Activated CD4-positive, alpha-beta T cell treated with anti-CD3 and anti-CD28 coated beads for 36 hours (primary cell): ENCODE measurements around the gene LMF2. TPM values are rescaled to one million over a fixed set of nuclear protein-coding genes. Genes with fewer than 3 reads are reported as not detected.
"Not testable (repeated sequence)": the region's sequence is repeated elsewhere in the genome, so short reads cannot be mapped to it uniquely, and the experiment has no call there.

ENCODE experiments used
- ATAC-seq: fragments of 200-7000 bp; cut with Tn5 transposase; one replicate; pipeline ENCODE4 v1.10.0; 2021; ENCODE audit warnings: mild to moderate bottlenecking, moderate library complexity
- CTCF ChIA-PET: fragments of 350-600 bp; sonication (Branson Sonifier 250); formaldehyde crosslinking; loops from one replicate; lab custom pipeline; 2021; ENCODE audit warnings: antibody characterized with exemption; lab: Charles Lee
- POLR2A ChIA-PET: fragments of 350-600 bp; sonication (Branson Sonifier 250); formaldehyde crosslinking; loops from one replicate; lab custom pipeline; 2021; ENCODE audit warnings: antibody characterized with exemption, inconsistent platforms; lab: Charles Lee
- DNase-seq: peaks from one replicate; pipeline ENCODE4 v3.0.0-alpha.2; 2020
- H3K27ac Mint-ChIP-seq: one replicate; pipeline ENCODE4 v1.8.0; 2021; ENCODE audit warnings: mixed read lengths
- H3K27me3 Mint-ChIP-seq: one replicate; pipeline ENCODE4 v1.8.0; 2021; ENCODE audit warnings: mixed read lengths
- H3K36me3 Mint-ChIP-seq: one replicate; pipeline ENCODE4 v1.8.0; 2021; ENCODE audit warnings: low read depth, mixed read lengths
- H3K4me1 Mint-ChIP-seq: one replicate; pipeline ENCODE4 v1.8.0; 2021; ENCODE audit warnings: mixed read lengths
- H3K4me3 Mint-ChIP-seq: one replicate; pipeline ENCODE4 v1.8.0; 2021; ENCODE audit warnings: mild to moderate bottlenecking, moderate library complexity, mixed read lengths
- H3K9me3 Mint-ChIP-seq: one replicate; pipeline ENCODE4 v1.8.0; 2021; ENCODE audit warnings: low read depth, mixed read lengths
- intact Hi-C, 2 experiments: fragments of 100-400 bp; cut with DNase I in 1 of 2; cut with micrococcal nuclease in 1 of 2; formaldehyde crosslinking; loops; one replicate each; pipeline versions ENCODE4 v1.14.2 to v1.15.1; 2022 to 2024; cut with DNase I, micrococcal nuclease
- total RNA-seq, 2 experiments: library from RNA; stranded (reverse); gene quantifications; one replicate each; pipeline ENCODE4 v1.2.3, GENCODE V29; 2021

Gene LMF2
- total RNA-seq, 2 experiments from 2014 or later = 46.8 to 49.4 TPM

DNA sequence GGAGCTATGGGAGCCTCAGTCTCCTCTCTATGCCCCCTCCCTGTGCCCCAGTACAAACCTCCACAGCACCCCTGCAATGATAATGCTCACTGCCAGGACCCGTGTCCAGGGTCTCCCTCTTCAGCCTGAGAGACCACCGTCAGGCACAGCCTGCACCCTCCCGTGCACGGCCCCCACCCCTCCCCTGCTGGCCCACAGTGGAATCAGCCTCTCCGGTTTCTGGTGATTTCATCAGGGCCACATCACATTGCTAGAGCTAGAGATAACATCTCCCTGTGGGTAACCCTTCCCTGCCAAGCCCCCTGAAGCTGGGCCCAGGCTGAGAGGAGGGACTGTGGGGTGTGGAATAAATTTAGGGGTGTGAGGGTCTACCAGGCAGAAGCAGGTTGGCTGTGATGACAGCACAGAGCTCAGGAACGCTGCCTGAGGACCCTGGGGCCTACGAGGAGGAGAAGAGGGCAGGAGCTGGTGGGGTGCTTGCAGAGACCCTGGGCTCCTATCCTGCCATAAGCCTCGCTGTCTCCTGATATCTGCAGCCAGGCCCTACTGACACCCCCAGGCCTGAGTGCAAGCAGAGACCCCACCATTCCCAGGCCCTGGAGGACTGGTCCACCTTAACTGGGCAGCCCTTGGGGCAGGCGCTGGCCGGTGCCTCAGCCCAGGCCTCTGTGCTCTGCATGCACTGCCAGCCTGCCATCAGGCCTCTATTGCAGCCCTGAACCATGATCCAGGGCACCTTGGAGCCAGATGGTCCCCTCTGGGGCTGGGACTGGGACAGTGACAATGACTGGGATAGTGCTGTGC is 38.2 kb upstream of the LMF2 start, which contains the start of gene KLHDC7B:
KLHDC7B (plus strand) TSS at position 378 of the 804 bp plus-strand sequence; CDS start at position 723, 345 bp downstream.
- Mint-ChIP-seq H3K9me3 (no peaks in the 10 kb centered on the region), H3K4me1 (peaks cover 57% of the 10 kb centered on the region), H3K36me3 (peaks cover 8% of the 10 kb centered on the region), H3K27me3 (no peaks in the 10 kb centered on the region), H3K27ac (peak within 1 kb of the TSS; percentile 85), H3K4me3 (no peak within 1 kb of the TSS)
- DNase-seq (peak; percentile 68), ATAC-seq (peak; percentile 7)
- CTCF ChIA-PET = interaction anchor here (0.9 to 4.0 kb wide), 10 partner anchors 10 to 146 kb away, joined by 3 to 29 read pairs (median 6); partner anchors contain the start of genes CHKB, SCO2, SYCE3 and TYMP
- intact Hi-C loops = loop anchor here in 1 of 2 experiments (2.0 kb wide), 1 partner anchor 75 kb away; no protein-coding TSS in a partner anchor
- POLR2A ChIA-PET = interaction anchor here (1.4 kb wide), 1 partner anchor 20 kb away, joined by 6 read pairs; the partner anchor contains the start of gene SCO2

DNA sequence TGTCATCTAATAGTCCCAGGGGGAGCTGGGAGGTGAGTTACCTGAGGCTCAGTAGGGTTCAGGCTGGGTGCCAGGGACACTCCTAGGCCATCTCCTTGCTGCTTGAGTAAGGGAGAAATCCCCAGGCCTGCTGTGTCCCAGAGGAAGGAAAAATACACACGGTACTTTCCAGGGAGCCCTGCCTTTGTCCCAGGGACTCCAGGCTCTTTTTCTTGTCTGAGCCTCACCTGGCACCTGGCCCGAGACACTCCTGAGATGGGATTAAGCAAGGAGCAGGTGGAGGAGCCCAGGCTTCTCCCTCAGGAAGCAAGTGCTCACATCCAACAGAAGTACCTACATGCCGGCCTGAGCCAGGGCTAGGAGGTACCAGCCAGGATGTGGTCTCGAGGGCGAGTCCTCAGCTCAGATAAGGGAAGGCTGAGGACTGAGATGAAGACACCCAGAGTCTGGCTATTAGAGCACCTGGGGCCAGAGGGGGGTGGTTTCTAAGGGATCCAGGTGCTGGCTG is 37.3 kb upstream of the LMF2 start:
- POLR2A ChIA-PET = interaction anchor here (0.7 to 1.4 kb wide), 2 partner anchors 15 to 19 kb away, joined by 3 to 6 read pairs; partner anchors contain the start of genes SCO2 and TYMP
- Mint-ChIP-seq H3K27ac (peak overlapping the region; percentile 78), H3K9me3 (no peaks in the 10 kb centered on the region), H3K27me3 (no peaks in the 10 kb centered on the region), H3K4me1 (peaks cover 55% of the 10 kb centered on the region), H3K36me3 (peaks cover 5% of the 10 kb centered on the region), H3K4me3 (no peak overlapping the region)
- ATAC-seq (no peak), DNase-seq (peak; percentile 57)
- CTCF ChIA-PET = interaction anchor here (0.9 to 4.0 kb wide), 10 partner anchors 9 to 76 kb away, joined by 3 to 29 read pairs (median 6); partner anchors contain the start of genes CHKB, SCO2, SYCE3 and TYMP
- intact Hi-C loops = loop anchor here (1.0 to 5.0 kb wide), 7 partner anchors 13 to 582 kb away; partner anchors contain the start of genes NCAPH2 (in 1 of the 2), PIM3 (in 1 of the 2), SCO2 (in 1 of the 2) and SYCE3 (in 1 of the 2)

DNA sequence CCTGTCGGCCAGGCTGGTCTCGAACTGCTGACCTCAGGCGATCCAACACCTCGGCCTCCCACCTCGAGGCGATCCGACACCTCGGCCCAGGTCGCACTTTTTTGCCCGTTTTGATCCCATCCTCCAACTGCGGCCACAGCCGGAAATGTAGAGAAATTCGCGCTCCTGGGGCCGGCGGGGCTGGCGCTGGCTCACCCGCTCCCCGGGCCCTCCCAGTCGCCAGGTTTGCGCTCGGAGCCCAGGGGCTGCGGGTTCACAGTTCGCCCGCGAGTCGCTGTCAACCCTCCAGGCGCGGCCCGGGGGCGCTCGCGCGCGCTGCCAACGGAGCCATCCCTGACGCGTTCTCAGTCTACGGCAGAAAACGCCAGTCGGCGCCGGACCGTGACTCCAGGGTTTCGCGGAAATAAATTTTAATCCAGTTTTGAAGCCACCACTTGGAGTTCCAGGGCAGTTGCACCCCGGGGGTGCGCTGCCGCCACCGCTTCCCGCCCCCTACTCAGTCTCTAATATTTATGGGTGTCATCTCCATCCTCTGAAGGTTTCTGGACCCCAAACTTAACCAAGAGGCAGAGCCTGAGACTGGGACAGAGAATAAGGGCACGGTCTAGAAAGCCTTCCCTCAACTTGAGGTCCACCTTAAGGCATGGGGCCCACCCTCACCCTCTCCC is 36.7 kb upstream of the LMF2 start:
- DNase-seq (peak; percentile 94), ATAC-seq (peak; percentile 49)
- intact Hi-C loops = loop anchor here (1.0 to 5.0 kb wide), 7 partner anchors 13 to 582 kb away; partner anchors contain the start of genes NCAPH2 (in 1 of the 2), PIM3 (in 1 of the 2), SCO2 (in 1 of the 2) and SYCE3 (in 1 of the 2)
- Mint-ChIP-seq H3K4me1 (peaks cover 61% of the 10 kb centered on the region), H3K4me3 (peak overlapping the region; percentile 35), H3K27ac (peak overlapping the region; percentile 78), H3K36me3 (peaks cover 5% of the 10 kb centered on the region), H3K27me3 (no peaks in the 10 kb centered on the region), H3K9me3 (no peaks in the 10 kb centered on the region)
- ChIA-PET CTCF (interaction anchor here (0.9 to 6.4 kb wide), 9 partner anchors 8 to 76 kb away, joined by 3 to 72 read pairs (median 6); partner anchors contain the start of genes CHKB, SCO2 and SYCE3), POLR2A (interaction anchor here (0.7 to 1.4 kb wide), 2 partner anchors 14 to 19 kb away, joined by 3 to 6 read pairs; partner anchors contain the start of genes SCO2 and TYMP)

DNA sequence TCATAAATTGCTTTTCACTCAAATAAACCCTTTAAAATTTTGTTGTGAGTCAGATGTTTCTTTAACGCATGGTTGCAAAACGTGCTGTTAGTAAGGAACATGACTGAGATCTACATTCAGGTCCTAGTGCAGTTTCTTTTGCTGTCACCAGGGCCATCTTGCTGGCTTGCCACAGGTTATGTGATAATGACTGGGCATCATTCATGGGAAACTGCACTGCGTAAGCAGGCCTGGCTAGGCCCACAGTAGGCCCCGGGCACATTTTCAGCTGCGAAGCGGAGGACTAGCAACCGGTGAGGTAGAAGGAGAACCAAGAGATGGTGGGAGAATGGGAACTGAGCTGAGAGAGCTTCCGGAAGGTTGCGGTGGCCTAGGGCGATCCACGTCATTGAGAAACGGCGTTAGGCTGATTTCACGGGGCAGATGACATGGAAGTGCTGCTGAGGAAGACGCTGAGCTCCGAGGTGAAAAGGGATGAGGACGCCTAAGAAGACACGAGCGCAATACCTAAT is 35.0 kb upstream of the LMF2 start:
- H3K36me3 Mint-ChIP-seq = peaks cover 9% of the 10 kb centered on the region
- CTCF ChIA-PET = interaction anchor here (0.6 to 6.4 kb wide), 6 partner anchors 12 to 86 kb away, joined by 3 to 72 read pairs (median 3); partner anchors contain the start of genes ARSA and SCO2
- intact Hi-C loops = loop anchor here (1.0 to 5.0 kb wide), 3 partner anchors 11 to 580 kb away; partner anchors contain the start of genes NCAPH2 (in 1 of the 2) and PIM3 (in 1 of the 2)

DNA sequence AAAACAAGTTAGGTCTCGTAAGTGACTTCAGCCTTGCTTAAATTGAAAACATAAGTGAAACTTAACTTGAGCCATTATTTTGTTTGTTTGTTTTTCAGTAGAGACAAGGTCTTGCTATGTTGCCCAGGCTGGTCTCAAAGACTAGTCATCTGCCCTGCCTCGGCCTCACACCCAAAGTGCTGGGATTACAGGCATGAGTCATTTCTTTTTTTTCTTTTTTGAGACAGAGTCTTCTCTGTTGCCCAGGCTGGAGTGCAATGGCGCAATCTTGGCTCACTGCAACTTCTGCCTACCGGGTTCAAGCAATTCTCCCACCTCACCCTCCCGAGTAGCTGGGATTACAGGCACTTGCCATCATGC is 34.1 kb upstream of the LMF2 start:
- peaks cover 73% of the 10 kb centered on the region for H3K4me1 Mint-ChIP-seq
- H3K9me3 Mint-ChIP-seq, H3K27me3 Mint-ChIP-seq, H3K36me3 Mint-ChIP-seq: not testable (repeated sequence)
- DNase-seq = peak; percentile 72
- ATAC-seq = peak; percentile 25
- peak overlapping the region; percentile 31 for H3K4me3 Mint-ChIP-seq
- intact Hi-C loops = loop anchor here (1.0 to 5.0 kb wide), 3 partner anchors 10 to 579 kb away; partner anchors contain the start of genes NCAPH2 (in 1 of the 2) and PIM3 (in 1 of the 2)
- ChIA-PET CTCF (interaction anchor here (1.2 to 6.4 kb wide), 4 partner anchors 16 to 87 kb away, joined by 3 to 72 read pairs (median 4); partner anchors contain the start of genes ARSA and SCO2), POLR2A (interaction anchor here (1.0 to 1.4 kb wide), 3 partner anchors 13 to 79 kb away, joined by 3 to 12 read pairs (median 5); partner anchors contain the start of gene SCO2)
- H3K27ac Mint-ChIP-seq = peak overlapping the region; percentile 95

More for the DNA sequence above, 35.0 kb upstream of the LMF2 start:
- Mint-ChIP-seq H3K27ac (peak overlapping the region; percentile 95), H3K4me3 (peak overlapping the region; percentile 31), H3K27me3 (no peaks in the 10 kb centered on the region), H3K9me3 (no peaks in the 10 kb centered on the region), H3K4me1 (peaks cover 69% of the 10 kb centered on the region)
- peak; percentile 45 for ATAC-seq
- peak; percentile 80 for DNase-seq
- POLR2A ChIA-PET = interaction anchor here (0.8 to 1.4 kb wide), 4 partner anchors 14 to 78 kb away, joined by 3 to 12 read pairs (median 4); partner anchors contain the start of gene SCO2

DNA sequence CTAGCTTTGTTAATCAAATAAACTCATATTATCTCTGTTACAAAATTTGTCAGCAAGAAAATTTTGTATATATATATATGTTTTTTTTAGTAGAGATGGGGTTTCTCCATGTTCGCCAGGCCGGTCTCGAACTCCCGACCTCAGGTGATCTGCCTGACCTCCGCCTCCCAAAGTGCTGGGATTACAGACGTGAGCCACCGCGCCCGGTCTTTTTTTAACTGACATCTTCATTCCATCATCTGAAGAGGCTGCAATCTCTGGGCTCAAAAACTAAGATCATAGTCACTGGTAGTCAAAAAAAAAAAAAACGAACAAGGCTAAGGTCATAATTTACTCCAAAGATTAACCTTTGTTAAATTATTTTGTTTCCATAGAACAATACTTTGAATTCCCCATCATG is 32.9 kb upstream of the LMF2 start:
- no peaks in the 10 kb centered on the region for H3K9me3 Mint-ChIP-seq
- ATAC-seq = no peak
- peak overlapping the region; percentile 95 for H3K27ac Mint-ChIP-seq
- peak overlapping the region; percentile 29 for H3K4me3 Mint-ChIP-seq
- no peaks in the 10 kb centered on the region for H3K27me3 Mint-ChIP-seq
- CTCF ChIA-PET = interaction anchor here (1.0 to 6.4 kb wide), 8 partner anchors 8 to 32 kb away, joined by 3 to 72 read pairs (median 5); partner anchors contain the start of gene SCO2
- H3K36me3 Mint-ChIP-seq = peaks cover 9% of the 10 kb centered on the region
- POLR2A ChIA-PET = interaction anchor here (0.7 to 2.6 kb wide), 4 partner anchors 12 to 81 kb away, joined by 3 to 25 read pairs (median 8); partner anchors contain the start of genes CHKB and SCO2
- DNase-seq = no peak
- intact Hi-C loops = loop anchor here in 1 of 2 experiments (5.0 kb wide), 1 partner anchor 578 kb away; the partner anchor contains the start of gene PIM3
- H3K4me1 Mint-ChIP-seq = peaks cover 68% of the 10 kb centered on the region

DNA sequence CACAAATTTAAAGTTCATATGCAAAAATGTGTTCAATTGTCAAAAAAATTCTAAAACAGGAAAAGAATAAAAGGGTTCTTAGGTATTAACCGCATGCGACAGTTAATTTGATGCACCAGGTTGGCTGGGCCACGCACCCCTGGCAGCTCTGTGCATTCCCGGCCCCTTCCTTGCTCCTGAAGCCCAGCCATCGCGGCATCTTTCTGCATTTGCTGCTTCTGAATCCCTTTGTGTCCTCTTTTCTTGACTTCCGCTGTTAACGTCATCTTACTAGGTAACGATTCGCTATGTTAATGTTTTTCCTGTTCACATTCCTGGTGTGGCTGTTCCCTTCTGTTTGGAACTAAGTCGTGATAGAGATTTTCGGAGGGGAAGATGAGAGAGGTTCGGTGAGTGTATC is 30.3 kb upstream of the LMF2 start:
- Mint-ChIP-seq H3K4me3 (no peak overlapping the region), H3K27me3 (no peaks in the 10 kb centered on the region), H3K9me3 (no peaks in the 10 kb centered on the region), H3K36me3 (peaks cover 9% of the 10 kb centered on the region), H3K4me1 (peaks cover 72% of the 10 kb centered on the region), H3K27ac (no peak overlapping the region)
- CTCF ChIA-PET = interaction anchor here (6.4 kb wide), 1 partner anchor 12 kb away, joined by 72 read pairs; the partner anchor contains the start of gene SCO2
- DNase-seq = no peak
- intact Hi-C loops = no loop called here
- no peak for ATAC-seq
- POLR2A ChIA-PET = no interaction called here

DNA sequence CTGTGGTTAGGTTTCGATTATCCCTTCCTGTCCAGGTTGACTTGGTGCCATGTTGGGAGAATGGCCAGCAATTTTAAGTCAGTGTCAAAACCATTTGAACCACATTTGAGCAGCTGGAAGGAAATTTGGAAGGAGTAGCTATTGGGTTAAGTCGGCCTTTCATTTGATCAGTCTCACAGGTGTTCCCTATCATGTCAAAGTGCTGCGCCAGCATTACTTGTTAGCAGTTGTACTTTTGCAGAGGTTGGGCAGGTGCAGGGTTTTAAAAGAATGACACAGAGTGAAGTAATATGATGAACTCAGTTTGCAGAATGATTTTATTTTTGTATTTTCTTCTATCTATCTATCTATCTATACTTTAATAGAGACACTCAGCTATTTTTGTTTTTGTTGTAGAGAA is 28.7 kb upstream of the LMF2 start:
- H3K36me3 Mint-ChIP-seq = peaks cover 6% of the 10 kb centered on the region
- ATAC-seq (no peak), DNase-seq (no peak)
- H3K27me3 Mint-ChIP-seq = no peaks in the 10 kb centered on the region
- peak overlapping the region; percentile 65 for H3K27ac Mint-ChIP-seq
- H3K4me1 Mint-ChIP-seq = peaks cover 60% of the 10 kb centered on the region
- H3K9me3 Mint-ChIP-seq = no peaks in the 10 kb centered on the region
- H3K4me3 Mint-ChIP-seq = no peak overlapping the region
- intact Hi-C loops = no loop called here
- POLR2A ChIA-PET = no interaction called here
- CTCF ChIA-PET = interaction anchor here (0.9 to 2.9 kb wide), 4 partner anchors 8 to 83 kb away, joined by 3 to 16 read pairs (median 3); partner anchors contain the start of gene SCO2

DNA sequence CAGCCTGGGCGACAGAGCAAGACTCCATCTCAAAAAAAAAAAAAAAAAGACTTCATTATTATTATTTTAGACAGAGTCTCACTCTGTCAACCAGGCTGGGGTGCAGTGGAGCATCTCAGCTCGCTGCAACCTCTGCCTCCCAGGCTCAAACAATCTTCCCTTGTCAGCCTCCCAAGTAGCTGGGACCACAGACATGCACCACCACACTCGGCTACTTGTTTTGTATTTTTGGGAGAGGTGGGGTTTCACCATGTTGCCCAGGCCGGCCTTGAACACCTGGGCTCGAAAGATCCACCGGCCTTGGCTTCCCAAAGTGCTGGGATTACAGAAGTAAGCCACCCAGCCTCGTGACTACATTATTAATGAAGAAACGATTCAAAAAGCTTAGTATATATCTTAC is 27.6 kb upstream of the LMF2 start:
- Mint-ChIP-seq H3K27me3 (no peaks in the 10 kb centered on the region), H3K27ac (no peak overlapping the region), H3K4me3 (no peak overlapping the region), H3K36me3 (peaks cover 4% of the 10 kb centered on the region), H3K4me1 (peaks cover 50% of the 10 kb centered on the region), H3K9me3 (no peaks in the 10 kb centered on the region)
- POLR2A ChIA-PET = interaction anchor here (0.6 kb wide), 1 partner anchor 86 kb away, joined by 7 read pairs; no protein-coding TSS in a partner anchor
- CTCF ChIA-PET = interaction anchor here (0.9 to 2.9 kb wide), 4 partner anchors 9 to 84 kb away, joined by 3 to 16 read pairs (median 3); partner anchors contain the start of gene SCO2
- DNase-seq (no peak), ATAC-seq (no peak)
- intact Hi-C loops = no loop called here
